IPS-20b (cell line): ENCODE results near the gene ABCD3.
"Not testable (repeated sequence)": the region's sequence is repeated elsewhere in the genome, so short reads cannot be mapped to it uniquely, and the experiment has no call there.

ENCODE experiments used
- H3K27ac ChIP-seq: one replicate; pipeline ENCODE4 v1.5.1; 2013; ENCODE audit warnings: low read length
- H3K27me3 ChIP-seq: 2 replicates; pipeline ENCODE4 v1.6.1; 2013; ENCODE audit warnings: mild to moderate bottlenecking, low read length, inconsistent platforms; ENCODE audit not compliant: insufficient read depth
- H3K36me3 ChIP-seq: 2 replicates; pipeline ENCODE4 v1.6.1; 2013; ENCODE audit warnings: low read depth, mild to moderate bottlenecking, inconsistent platforms, low read length, moderate library complexity; ENCODE audit not compliant: insufficient read depth
- H3K4me1 ChIP-seq: 2 replicates; pipeline ENCODE4 v1.6.1; 2013; ENCODE audit warnings: mild to moderate bottlenecking, control low read depth, inconsistent platforms, low read length, moderate library complexity; ENCODE audit not compliant: insufficient read depth
- H3K4me3 ChIP-seq: 2 replicates; pipeline ENCODE4 v1.5.1; 2013; ENCODE audit warnings: mild to moderate bottlenecking, low read length, inconsistent platforms
- H3K9ac ChIP-seq: 2 replicates; pipeline ENCODE4 v1.6.1; 2013; ENCODE audit warnings: low read depth, mild to moderate bottlenecking, inconsistent platforms, low read length, moderate library complexity
- H3K9me3 ChIP-seq: 2 replicates; pipeline ENCODE4 v1.6.1; 2013; ENCODE audit warnings: mild to moderate bottlenecking, low read depth, low read length, inconsistent platforms; ENCODE audit not compliant: insufficient read depth

Gene ABCD3

DNA sequence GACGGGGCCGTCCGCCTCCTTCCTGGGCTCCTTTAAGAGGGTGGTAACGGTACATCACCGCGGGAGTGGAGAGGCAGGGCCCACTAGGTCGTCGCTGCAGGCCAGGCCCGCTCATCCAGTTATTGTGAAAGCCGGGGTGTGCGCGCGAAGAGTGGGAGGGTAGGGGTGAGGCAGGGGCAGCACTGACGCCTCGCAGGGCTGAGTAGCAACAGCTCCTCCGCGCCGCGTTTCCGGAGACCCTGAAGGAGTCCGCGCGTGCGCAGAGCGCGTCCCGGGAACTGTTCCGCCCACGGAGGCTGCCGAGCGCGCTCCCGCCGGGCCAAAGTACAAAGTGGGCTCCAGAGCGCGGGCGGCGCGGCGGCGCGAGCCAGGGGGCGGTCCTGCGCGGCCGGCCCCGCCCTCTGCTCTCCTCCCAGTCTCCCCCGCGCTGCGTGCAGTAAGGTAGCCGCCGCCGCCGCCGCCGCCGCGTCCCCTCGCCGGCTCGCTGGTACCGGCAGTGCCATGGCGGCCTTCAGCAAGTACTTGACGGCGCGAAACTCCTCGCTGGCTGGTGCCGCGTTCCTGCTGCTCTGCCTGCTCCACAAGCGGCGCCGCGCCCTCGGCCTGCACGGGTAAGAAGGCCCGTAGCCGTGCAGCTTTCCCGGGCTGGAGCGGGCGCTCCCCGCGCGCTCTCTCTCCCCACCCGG, at the start of gene ABCD3:
TSS of gene ABCD3 (plus strand) at position 412 of the 686 bp plus-strand sequence. CDS start at position 502, 90 bp downstream.
- 0 out of 2 replicates have a peak, but pooled peaks cover 2% of the 10 kb centered on the region for H3K4me1 ChIP-seq
- peak within 1 kb of the TSS; percentile 73 for H3K9ac ChIP-seq
- no peaks in the 10 kb centered on the region for H3K36me3 ChIP-seq
- H3K9me3 ChIP-seq: no peaks in the 10 kb centered on the region
- peak within 1 kb of the TSS; percentile 84 for H3K4me3 ChIP-seq
- peaks cover 27% of the 10 kb centered on the region for H3K27me3 ChIP-seq
- H3K27ac ChIP-seq: no peak within 1 kb of the TSS

DNA sequence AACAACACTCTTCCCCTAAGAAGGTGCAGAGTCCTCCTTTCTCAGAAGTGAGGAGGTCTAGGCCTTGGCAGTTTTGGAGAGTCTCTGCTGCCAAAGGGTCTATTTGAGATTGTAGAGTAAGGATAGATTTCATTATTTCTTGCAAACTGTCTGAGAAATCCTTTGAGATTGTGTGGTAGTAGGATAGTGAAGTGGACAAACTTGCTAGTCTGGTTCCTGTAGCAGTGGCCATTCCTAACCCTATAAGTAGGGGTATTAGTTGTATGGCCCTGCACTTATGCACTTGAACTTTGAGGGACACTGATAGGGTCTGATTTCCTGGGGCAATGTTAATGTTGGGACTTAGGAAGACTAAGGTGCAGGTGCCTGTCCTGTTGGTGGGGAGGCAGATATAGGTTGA, 45.4 kb upstream of the ABCD3 start:
- H3K4me3 ChIP-seq, H3K9ac ChIP-seq, H3K36me3 ChIP-seq, H3K27me3 ChIP-seq, H3K4me1 ChIP-seq, H3K27ac ChIP-seq: not testable (repeated sequence)
- peaks cover 18% of the 10 kb centered on the region for H3K9me3 ChIP-seq

DNA sequence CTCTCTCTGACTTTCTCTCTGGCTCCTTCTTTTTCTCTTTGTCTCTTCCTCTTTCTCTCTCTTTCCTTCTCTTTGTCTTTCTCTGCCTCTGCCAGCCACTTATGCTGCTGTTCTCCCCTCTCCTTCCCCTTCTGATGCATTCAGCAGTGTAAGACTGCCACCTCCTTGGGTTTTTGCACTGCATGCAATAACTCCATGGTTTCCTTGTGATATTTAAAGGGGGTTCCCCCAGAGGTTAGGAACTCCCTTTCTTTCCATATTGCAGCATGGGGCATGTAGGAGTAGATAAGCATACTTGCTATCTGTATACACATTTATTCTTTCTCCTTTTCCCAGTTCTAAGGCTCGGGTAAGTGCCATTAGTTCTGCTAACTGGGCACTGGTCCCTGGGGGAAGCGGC, 44.9 kb upstream of the ABCD3 start:
- not testable (repeated sequence) for H3K27ac ChIP-seq, H3K4me3 ChIP-seq, H3K4me1 ChIP-seq, H3K9ac ChIP-seq, H3K36me3 ChIP-seq, H3K27me3 ChIP-seq
- peaks cover 18% of the 10 kb centered on the region for H3K9me3 ChIP-seq

DNA sequence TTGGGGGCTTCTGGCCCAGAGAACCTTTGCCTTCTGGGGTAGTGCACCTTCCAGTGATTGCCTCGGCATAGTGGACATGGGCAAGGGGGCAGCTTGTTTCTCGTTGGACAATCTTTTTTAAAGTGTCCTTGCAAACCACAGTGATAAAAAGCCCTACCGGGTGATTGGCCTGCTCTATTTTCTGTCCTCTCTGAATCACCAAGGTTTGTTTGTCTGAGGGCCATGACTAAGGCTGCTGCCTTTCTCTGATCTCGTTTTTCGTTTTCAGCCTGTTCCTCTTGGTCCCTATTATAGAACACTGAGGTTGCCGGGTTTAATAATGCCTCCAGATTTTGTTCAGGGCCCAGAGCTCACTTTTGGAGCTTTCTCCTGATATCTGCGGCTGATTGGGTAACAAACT, 42.5 kb upstream of the ABCD3 start:
- not testable (repeated sequence) for H3K9ac ChIP-seq, H3K27ac ChIP-seq, H3K36me3 ChIP-seq, H3K9me3 ChIP-seq, H3K4me3 ChIP-seq, H3K4me1 ChIP-seq, H3K27me3 ChIP-seq

DNA sequence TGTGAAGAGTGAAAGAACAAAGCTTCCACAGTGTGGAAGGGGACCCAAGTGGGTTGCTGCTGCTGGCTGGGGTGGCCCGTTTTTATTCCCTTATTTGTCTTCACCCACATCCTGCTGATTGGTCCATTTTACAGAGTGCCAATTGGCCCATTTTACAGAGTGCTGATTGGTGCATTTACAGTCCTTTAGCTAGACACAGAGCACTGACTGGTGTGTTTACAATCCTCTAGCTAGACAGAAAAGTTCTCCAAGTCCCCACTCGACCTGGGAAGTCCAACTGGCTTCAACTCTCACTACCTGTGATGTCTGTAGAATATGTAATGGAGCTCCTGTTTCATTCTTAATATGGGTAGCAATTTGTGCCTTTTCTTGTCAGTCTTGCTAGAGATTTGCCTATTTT, 39.7 kb upstream of the ABCD3 start:
- not testable (repeated sequence) for H3K4me3 ChIP-seq, H3K9ac ChIP-seq, H3K36me3 ChIP-seq, H3K27ac ChIP-seq, H3K4me1 ChIP-seq, H3K27me3 ChIP-seq, H3K9me3 ChIP-seq

DNA sequence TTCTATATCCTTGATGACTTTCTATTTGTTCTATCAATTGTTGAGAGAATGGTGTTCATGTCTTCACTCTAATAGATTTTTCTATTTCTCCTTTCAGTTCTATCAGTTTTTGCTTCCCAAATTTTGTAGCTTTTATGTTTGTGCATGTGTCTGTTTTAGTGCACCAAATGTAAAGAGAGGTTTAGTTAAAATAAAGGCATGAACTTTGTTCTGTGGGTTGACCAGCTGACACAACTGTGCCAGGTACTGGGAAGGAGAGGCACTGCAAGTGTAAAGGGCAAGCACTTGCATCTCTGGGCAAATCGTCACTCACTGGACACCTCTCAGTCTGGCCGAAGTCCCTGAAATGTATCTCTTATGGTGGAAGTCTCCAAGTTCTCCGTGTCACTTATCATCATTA, 38.6 kb upstream of the ABCD3 start:
- H3K4me1 ChIP-seq: no peaks in the 10 kb centered on the region
- H3K27me3 ChIP-seq: no peaks in the 10 kb centered on the region
- H3K27ac ChIP-seq: no peak overlapping the region
- H3K9ac ChIP-seq: no peak overlapping the region
- H3K36me3 ChIP-seq: no peaks in the 10 kb centered on the region
- H3K4me3 ChIP-seq: no peak overlapping the region
- H3K9me3 ChIP-seq: no peaks in the 10 kb centered on the region

DNA sequence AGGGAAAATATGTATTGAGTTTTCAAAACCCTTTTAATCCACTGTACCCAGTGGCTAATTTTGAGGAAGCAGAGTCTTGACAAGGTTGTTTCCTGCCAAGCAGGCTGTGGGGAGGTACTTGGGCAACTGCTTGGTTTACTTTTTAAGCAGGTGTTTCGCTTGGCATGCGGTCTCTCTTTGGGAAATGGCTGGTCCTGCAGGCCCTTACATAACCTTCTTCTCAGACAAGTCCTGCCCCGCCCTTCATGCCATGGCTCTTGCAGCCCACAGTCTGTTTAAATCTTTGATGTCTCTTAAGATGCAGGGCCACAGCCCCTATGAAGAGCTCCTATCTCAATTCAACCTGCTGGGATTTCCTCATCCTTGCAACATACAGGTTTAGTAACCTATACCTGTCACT, 36.0 kb upstream of the ABCD3 start:
- Histone ChIP-seq H3K9ac (no peak overlapping the region), H3K4me3 (no peak overlapping the region), H3K36me3 (no peaks in the 10 kb centered on the region), H3K27ac (no peak overlapping the region), H3K9me3 (no peaks in the 10 kb centered on the region), H3K4me1 (no peaks in the 10 kb centered on the region), H3K27me3 (no peaks in the 10 kb centered on the region)

DNA sequence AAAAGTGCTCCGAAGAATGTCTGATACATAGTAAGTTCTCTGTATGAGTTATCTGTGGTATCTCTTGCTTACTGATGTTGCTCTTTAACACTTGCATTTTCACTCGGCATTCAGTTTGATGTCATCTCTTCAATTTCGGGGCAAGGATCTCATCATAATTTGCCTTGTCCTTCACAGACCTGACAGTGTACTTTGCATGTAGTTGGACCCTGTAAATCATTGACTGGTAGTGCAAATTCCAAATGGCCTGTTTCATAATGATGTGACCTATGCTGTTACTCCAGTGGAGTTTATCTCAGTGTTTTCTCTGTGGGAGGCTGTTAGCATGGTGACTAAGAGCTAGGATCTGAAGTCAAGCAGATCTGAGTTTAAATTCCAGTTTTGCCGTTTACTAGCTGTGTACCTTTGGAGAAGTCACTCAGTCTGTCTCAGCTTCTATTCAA, 34.2 kb upstream of the ABCD3 start:
- H3K27ac ChIP-seq: no peak overlapping the region

DNA sequence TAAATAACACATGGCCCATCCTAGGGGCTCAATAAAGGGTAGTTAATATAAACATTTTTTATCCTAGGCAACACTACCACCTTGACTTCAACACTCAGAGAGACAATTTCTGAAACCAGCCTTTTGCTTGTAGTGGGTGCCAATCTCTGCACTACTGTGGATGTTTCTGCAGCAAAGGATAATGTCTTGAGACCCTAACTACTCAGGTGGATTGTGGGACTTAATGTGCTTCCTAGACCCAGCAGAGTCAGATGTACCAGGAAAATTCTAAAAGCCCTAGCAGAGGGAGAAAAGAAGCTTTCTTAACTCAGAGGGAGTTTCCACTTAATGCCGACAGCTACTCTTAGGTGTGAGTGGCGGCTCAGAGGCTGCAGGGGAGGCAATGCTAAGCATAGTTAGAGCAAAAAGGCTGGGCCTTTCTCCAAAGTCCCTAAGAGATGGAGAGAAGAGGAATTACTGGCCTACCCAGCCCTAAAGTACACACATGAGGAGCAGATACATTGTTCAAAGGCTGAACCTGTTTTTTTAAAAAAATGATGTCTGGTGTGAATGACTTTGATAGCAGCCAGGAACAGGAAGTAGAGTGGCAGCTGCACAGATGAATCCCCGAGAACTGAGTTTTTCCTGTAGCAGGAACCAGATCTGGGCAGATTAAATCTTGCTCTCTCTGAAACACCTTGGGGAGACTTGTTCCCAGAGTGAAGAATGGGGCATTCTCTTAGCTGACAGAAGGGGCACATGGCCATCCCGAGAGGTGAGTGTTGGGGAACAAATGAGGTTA, 33.5 kb upstream of the ABCD3 start:
- Histone ChIP-seq H3K9ac (no peak overlapping the region), H3K36me3 (no peaks in the 10 kb centered on the region), H3K27ac (no peak overlapping the region), H3K9me3 (peaks cover 9% of the 10 kb centered on the region), H3K4me3 (no peak overlapping the region), H3K4me1 (no peaks in the 10 kb centered on the region), H3K27me3 (no peaks in the 10 kb centered on the region)

More for the DNA sequence above, 34.2 kb upstream of the ABCD3 start:
- Histone ChIP-seq H3K36me3 (no peaks in the 10 kb centered on the region), H3K9ac (no peak overlapping the region), H3K4me1 (no peaks in the 10 kb centered on the region), H3K27me3 (no peaks in the 10 kb centered on the region), H3K4me3 (no peak overlapping the region), H3K9me3 (peaks cover 4% of the 10 kb centered on the region)

DNA sequence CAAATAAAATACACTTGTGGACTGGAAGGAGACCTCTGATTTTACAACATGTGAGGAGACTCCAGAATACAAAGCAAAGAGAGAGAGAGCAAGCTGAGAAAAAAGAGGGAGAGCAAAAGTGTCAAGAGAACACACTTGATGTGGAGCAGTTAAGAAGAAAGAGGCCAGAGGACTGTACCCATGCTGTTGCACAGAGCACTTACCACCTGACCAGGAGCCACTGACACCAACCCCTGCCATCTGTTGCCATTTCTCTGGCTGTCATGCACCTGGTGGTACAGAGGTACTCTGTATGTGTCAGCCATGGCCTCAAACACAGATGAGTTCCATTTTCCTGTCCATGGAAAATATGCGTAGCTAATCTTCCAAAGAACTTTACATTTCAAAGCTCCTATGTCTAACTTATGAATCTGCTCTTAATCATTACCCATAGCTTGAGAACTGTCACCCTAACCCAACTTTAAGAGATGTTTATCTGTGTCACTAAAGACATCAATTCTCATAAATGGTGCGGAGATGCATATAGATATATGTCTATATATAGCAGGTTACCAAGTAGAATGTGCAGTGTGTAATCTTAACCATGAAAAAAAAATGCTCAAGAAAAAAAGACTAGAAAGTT, 32.8 kb upstream of the ABCD3 start:
- Histone ChIP-seq H3K36me3 (no peaks in the 10 kb centered on the region), H3K9ac (no peak overlapping the region), H3K4me3 (no peak overlapping the region), H3K27ac (no peak overlapping the region), H3K27me3 (no peaks in the 10 kb centered on the region), H3K9me3 (peaks cover 12% of the 10 kb centered on the region), H3K4me1 (no peaks in the 10 kb centered on the region)

DNA sequence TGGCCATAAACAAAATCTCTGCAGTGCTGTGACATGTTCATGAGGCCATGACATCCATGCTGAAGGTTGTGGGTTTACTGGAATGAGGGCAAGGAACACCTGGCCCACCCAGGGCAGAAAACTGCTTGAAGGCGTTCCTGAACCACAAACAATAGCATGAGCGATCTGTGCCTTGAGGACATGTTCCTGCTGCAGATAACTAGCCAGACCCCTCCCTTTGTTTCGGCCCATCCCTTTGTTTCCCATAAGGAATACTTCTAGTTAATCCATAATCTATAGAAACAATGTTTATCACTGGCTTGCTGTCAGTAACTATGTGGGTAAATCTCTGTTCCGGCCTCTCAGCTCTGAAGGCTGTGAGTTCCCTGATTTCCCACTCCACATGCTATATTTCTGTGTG, 28.9 kb upstream of the ABCD3 start:
- no peak overlapping the region for H3K27ac ChIP-seq
- no peak overlapping the region for H3K4me3 ChIP-seq
- H3K9ac ChIP-seq: no peak overlapping the region
- H3K4me1 ChIP-seq: no peaks in the 10 kb centered on the region
- H3K36me3 ChIP-seq: no peaks in the 10 kb centered on the region
- peaks cover 12% of the 10 kb centered on the region for H3K9me3 ChIP-seq
- H3K27me3 ChIP-seq: no peaks in the 10 kb centered on the region

DNA sequence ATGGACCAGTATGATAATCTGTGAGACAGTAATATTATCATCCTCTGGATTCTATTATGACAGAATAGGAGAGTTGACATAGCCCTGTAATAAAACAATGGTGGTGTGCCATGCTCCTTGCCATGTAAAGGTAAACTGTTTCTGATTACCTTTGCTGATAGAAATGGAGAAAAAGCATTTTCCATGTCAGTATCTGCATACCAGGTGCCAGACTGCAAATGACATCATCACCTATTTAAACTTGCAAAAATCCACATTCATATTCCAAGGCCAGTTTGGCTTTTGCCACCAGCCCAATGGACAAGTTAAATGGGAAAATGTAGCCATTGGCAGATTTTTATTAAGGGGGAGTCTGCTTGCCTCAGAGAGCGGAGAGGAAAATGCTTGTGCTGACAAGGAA, 23.9 kb upstream of the ABCD3 start:
- no peak overlapping the region for H3K9ac ChIP-seq
- H3K27ac ChIP-seq: no peak overlapping the region
- H3K9me3 ChIP-seq: peaks cover 6% of the 10 kb centered on the region

More for the DNA sequence above, 23.9 kb upstream of the ABCD3 start:
- peaks cover 17% of the 10 kb centered on the region; the same call in 1 of the 2 replicates for H3K4me1 ChIP-seq
- no peaks in the 10 kb centered on the region for H3K36me3 ChIP-seq
- H3K27me3 ChIP-seq: no peaks in the 10 kb centered on the region
- H3K4me3 ChIP-seq: no peak overlapping the region
